ENCODE data around the gene GPATCH2L.

Gene GPATCH2L

GRCh38 chr14:76203086-76204001 lies 51.6 kb downstream of the GPATCH2L start:
- POLR2A ChIA-PET = no interaction called here
- DNase-seq (ENCODE audit: extremely low spot score) = no peak

GRCh38 chr14:76204461-76205230 lies 52.9 kb downstream of the GPATCH2L start:
- DNase-seq (ENCODE audit: extremely low spot score) = no peak
- TF ChIP-seq ELF4 (IDR thresholded peaks at IDR 0.05) = no peak
- no peak for TF ChIP-seq FOXA1 (IDR thresholded peaks at IDR 0.05)
- TF ChIP-seq SP1 (IDR thresholded peaks at IDR 0.05) = no peak
- TF ChIP-seq NFRKB (IDR thresholded peaks at IDR 0.05) = no peak
- TF ChIP-seq ZNF384 (IDR thresholded peaks at IDR 0.05) = no peak
- POLR2A ChIA-PET = no interaction called here
- CTCF ChIA-PET = no interaction called here

More at GRCh38 chr14:76203086-76204001, 51.6 kb downstream of the GPATCH2L start:
- CTCF ChIA-PET = no interaction called here
- TF ChIP-seq PKNOX1 (IDR thresholded peaks at IDR 0.05) = no peak
- TF ChIP-seq FOXA1 (IDR thresholded peaks at IDR 0.05) = no peak
- no peak for TF ChIP-seq ARNT (IDR thresholded peaks at IDR 0.05)
- TF ChIP-seq NFRKB (IDR thresholded peaks at IDR 0.05) = no peak
- TF ChIP-seq ZNF384 (IDR thresholded peaks at IDR 0.05) = no peak
- TF ChIP-seq FOXM1 (IDR thresholded peaks at IDR 0.05; ENCODE audit: borderline replicate concordance) = no peak
- no peak for TF ChIP-seq BHLHE40 (IDR thresholded peaks at IDR 0.05; ENCODE audit: borderline replicate concordance)
- TF ChIP-seq HDGF (IDR thresholded peaks at IDR 0.05; ENCODE audit: borderline replicate concordance) = no peak
- no peak for TF ChIP-seq ELF4 (IDR thresholded peaks at IDR 0.05)
- TF ChIP-seq SP1 (IDR thresholded peaks at IDR 0.05) = no peak
- TF ChIP-seq FOXK2 (IDR thresholded peaks at IDR 0.05) = no peak
- TF ChIP-seq LEF1 (IDR thresholded peaks at IDR 0.05; ENCODE audit: borderline replicate concordance) = no peak

- ChIA-PET CTCF (interaction anchor here (0.5 kb wide), 1 partner anchor 167 kb away, joined by 3 read pairs; no protein-coding TSS in a partner anchor), POLR2A (no interaction called here)
- TF ChIP-seq HDGF (IDR thresholded peaks at IDR 0.05; ENCODE audit: borderline replicate concordance) (no peak), SUZ12 (IDR thresholded peaks at IDR 0.05) (no peak), ZNF384 (IDR thresholded peaks at IDR 0.05) (no peak), SP1 (IDR thresholded peaks at IDR 0.05) (no peak), TARDBP (IDR thresholded peaks at IDR 0.05) (no peak), PKNOX1 (IDR thresholded peaks at IDR 0.05) (no peak), LEF1 (IDR thresholded peaks at IDR 0.05; ENCODE audit: borderline replicate concordance) (no peak), FOXK2 (IDR thresholded peaks at IDR 0.05) (no peak), FOXM1 (IDR thresholded peaks at IDR 0.05; ENCODE audit: borderline replicate concordance) (no peak), L3MBTL2 (conservative IDR thresholded peaks at IDR 0.05) (no peak), NFRKB (IDR thresholded peaks at IDR 0.05) (no peak), BHLHE40 (IDR thresholded peaks at IDR 0.05; ENCODE audit: borderline replicate concordance) (no peak), CTBP1 (IDR thresholded peaks at IDR 0.05; ENCODE audit: borderline replicate concordance) (no peak)
- DNase-seq (ENCODE audit: extremely low spot score) = no peak
Measured at GRCh38 chr14:76205708-76206107, 54.0 kb downstream of the GPATCH2L start.

GRCh38 chr14:76208340-76208739 lies 56.6 kb downstream of the GPATCH2L start:
- TF ChIP-seq L3MBTL2 (conservative IDR thresholded peaks at IDR 0.05) (no peak), ELF4 (IDR thresholded peaks at IDR 0.05) (no peak), HDGF (IDR thresholded peaks at IDR 0.05; ENCODE audit: borderline replicate concordance) (no peak), FOXA1 (IDR thresholded peaks at IDR 0.05) (no peak), TARDBP (IDR thresholded peaks at IDR 0.05) (no peak), NFRKB (IDR thresholded peaks at IDR 0.05) (no peak), LEF1 (IDR thresholded peaks at IDR 0.05; ENCODE audit: borderline replicate concordance) (no peak), ARNT (IDR thresholded peaks at IDR 0.05) (no peak), ZNF384 (IDR thresholded peaks at IDR 0.05) (no peak), SP1 (IDR thresholded peaks at IDR 0.05) (no peak), SUZ12 (IDR thresholded peaks at IDR 0.05) (no peak), PKNOX1 (IDR thresholded peaks at IDR 0.05) (no peak), FOXK2 (IDR thresholded peaks at IDR 0.05) (no peak), FOXM1 (IDR thresholded peaks at IDR 0.05; ENCODE audit: borderline replicate concordance) (no peak), BHLHE40 (IDR thresholded peaks at IDR 0.05; ENCODE audit: borderline replicate concordance) (no peak), CTBP1 (IDR thresholded peaks at IDR 0.05; ENCODE audit: borderline replicate concordance) (no peak)
- POLR2A ChIA-PET = no interaction called here
- DNase-seq (ENCODE audit: extremely low spot score) = no peak
- CTCF ChIA-PET = no interaction called here

- CTCF ChIA-PET = no interaction called here
- no peak for TF ChIP-seq PKNOX1 (IDR thresholded peaks at IDR 0.05)
- TF ChIP-seq NFRKB (IDR thresholded peaks at IDR 0.05) = no peak
- TF ChIP-seq HDGF (IDR thresholded peaks at IDR 0.05; ENCODE audit: borderline replicate concordance) = no peak
- TF ChIP-seq L3MBTL2 (conservative IDR thresholded peaks at IDR 0.05) = no peak
- no peak for TF ChIP-seq FOXM1 (IDR thresholded peaks at IDR 0.05; ENCODE audit: borderline replicate concordance)
- no peak for TF ChIP-seq LEF1 (IDR thresholded peaks at IDR 0.05; ENCODE audit: borderline replicate concordance)
- TF ChIP-seq ZNF384 (IDR thresholded peaks at IDR 0.05) = no peak
- TF ChIP-seq SP1 (IDR thresholded peaks at IDR 0.05) = no peak
- no peak for TF ChIP-seq ELF4 (IDR thresholded peaks at IDR 0.05)
- no peak for TF ChIP-seq FOXA1 (IDR thresholded peaks at IDR 0.05)
- POLR2A ChIA-PET = no interaction called here
- DNase-seq (ENCODE audit: extremely low spot score) = no peak
Measured at GRCh38 chr14:76212242-76212641, 60.5 kb downstream of the GPATCH2L start.

All from HEK293T (cell line).